GM12878 (cell line): ENCODE results near the gene CCNH. TPM values are rescaled to one million over a fixed set of nuclear protein-coding genes. Genes with fewer than 3 reads are reported as not detected.

ENCODE experiments used
- ATAC-seq: fragments of 200-7000 bp; cut with Tn5 transposase; 3 replicates; pipeline ENCODE4 v1.9.1; 2020; ENCODE audit warnings: mild to moderate bottlenecking, moderate library complexity
- BruUV-seq: library from RNA; stranded (reverse); fragments of 400-500 nt; replicated peaks from 2 replicates; lab custom pipeline; 2021; lab: Mats Ljungman, UMichigan
- CTCF ChIA-PET: fragments of 300-600 bp; sonication (Branson Sonifier 250); formaldehyde crosslinking; extraction: SDS; loops from one replicate; lab custom pipeline; 2021; ENCODE audit warnings: inconsistent platforms; lab: Yijun Ruan, JAX
- POLR2A ChIA-PET: fragments of 350-600 bp; formaldehyde crosslinking; extraction: SDS; loops from one replicate; lab custom pipeline; 2021; ENCODE audit warnings: inconsistent platforms; lab: Charles Lee
- RAD21 ChIA-PET: fragments of 300-600 bp; sonication (Branson Sonifier 250); formaldehyde crosslinking; loops from one replicate; lab custom pipeline; 2023; ENCODE audit warnings: antibody characterized with exemption; ENCODE audit not compliant: unreplicated experiment; lab: Charles Lee
- SMC1A ChIA-PET: fragments of 300-600 bp; sonication (Branson Sonifier 250); formaldehyde crosslinking; loops from one replicate; lab custom pipeline; 2023; ENCODE audit not compliant: unreplicated experiment, uncharacterized antibody; lab: Charles Lee
- DNase-seq: peaks from one replicate; pipeline ENCODE4 v3.0.0-alpha.2; 2011; ENCODE audit warnings: low read depth, low spot score
- FAIRE-seq: peaks from 3 replicates; lab custom pipeline; 2011; peaks lifted over from hg19 to GRCh38; lab: Jason Lieb, UNC
- H2AFZ ChIP-seq: 2 replicates; pipeline ENCODE4 v1.6.0; 2011; ENCODE audit warnings: low read depth, low read length, control low read depth; ENCODE audit not compliant: control insufficient read depth
- H3K27ac ChIP-seq: 2 replicates; pipeline ENCODE4 v1.5.1; 2011; ENCODE audit warnings: control low read depth; ENCODE audit not compliant: control insufficient read depth, insufficient read depth
- H3K27me3 ChIP-seq, 2 experiments: replicated peaks in 1 of 2; 2 replicates each; pipeline versions ENCODE4 v1.6.0 to v1.6.1; 2011; ENCODE audit warnings: low read length in 1 of 2; ENCODE audit not compliant: control insufficient read depth in 2 of 2, insufficient read depth in 2 of 2
- H3K36me3 ChIP-seq, 2 experiments: 2 replicates each; pipeline ENCODE4 v1.5.1; 2011; ENCODE audit warnings: low read length in 1 of 2; ENCODE audit not compliant: control insufficient read depth in 2 of 2, insufficient read depth in 2 of 2
- H3K4me1 ChIP-seq: 2 replicates; pipeline ENCODE4 v1.6.1; 2011; ENCODE audit warnings: mild to moderate bottlenecking, low read length, moderate library complexity, mixed read lengths; ENCODE audit not compliant: control insufficient read depth, insufficient read depth
- H3K4me2 ChIP-seq: 2 replicates; pipeline ENCODE4 v1.6.0; 2011; ENCODE audit warnings: control low read depth; ENCODE audit not compliant: control insufficient read depth, insufficient read depth
- H3K4me3 ChIP-seq: fragments of 200-600 bp; sonication (generic); 2 replicates; pipeline ENCODE4 v1.5.1; 2016
- H3K79me2 ChIP-seq: 2 replicates; pipeline ENCODE4 v1.6.0; 2011; ENCODE audit warnings: low read length; ENCODE audit not compliant: control insufficient read depth, insufficient read depth
- H3K9ac ChIP-seq: 2 replicates; pipeline ENCODE4 v1.8.0; 2011; ENCODE audit warnings: low read length, control low read depth, mixed read lengths; ENCODE audit not compliant: control insufficient read depth, insufficient read depth
- H3K9me3 ChIP-seq: replicated peaks from 3 replicates; pipeline ENCODE4 v1.5.1; 2011; ENCODE audit warnings: mild to moderate bottlenecking, low read length; ENCODE audit not compliant: control insufficient read depth, insufficient read depth
- H4K20me1 ChIP-seq: 2 replicates; pipeline ENCODE4 v1.6.0; 2011; ENCODE audit not compliant: control insufficient read depth, insufficient read depth
- BMI1 ChIP-seq: fragments of 450-650 bp; IDR thresholded peaks from 2 replicates; pipeline ENCODE4 v1.6.1; 2016; ENCODE audit warnings: mild to moderate bottlenecking, moderate library complexity, borderline replicate concordance
- DPF2 ChIP-seq: fragments of 450-650 bp; IDR thresholded peaks from 2 replicates; pipeline ENCODE4 v1.6.1; 2017; ENCODE audit warnings: mild to moderate bottlenecking
- EP300 ChIP-seq, 2 experiments: fragments of 150-350 bp in 1 of 2; IDR thresholded peaks; 2 replicates each; pipeline ENCODE4 v1.6.1; 2011 to 2012; ENCODE audit warnings: low read depth in 2 of 2, low read length in 2 of 2, borderline replicate concordance in 1 of 2, improper control_type of control experiment in 1 of 2, inconsistent platforms in 1 of 2; ENCODE audit not compliant: control insufficient read depth in 1 of 2
- FOS ChIP-seq: IDR thresholded peaks from 3 replicates; pipeline ENCODE4 v1.6.1; 2011; ENCODE audit warnings: borderline replicate concordance; ENCODE audit not compliant: insufficient read length; ENCODE audit errors: extremely low read depth
- MEF2A ChIP-seq: IDR thresholded peaks from 2 replicates; pipeline ENCODE4 v1.6.1; 2011; ENCODE audit warnings: low read depth, mild to moderate bottlenecking, low read length, moderate library complexity; ENCODE audit not compliant: insufficient read depth
- MEF2B ChIP-seq: fragments of 450-650 bp; IDR thresholded peaks from 2 replicates; pipeline ENCODE4 v1.6.1; 2018; ENCODE audit warnings: mild to moderate bottlenecking, moderate library complexity; ENCODE audit not compliant: partially characterized antibody, poor library complexity, severe bottlenecking
- MTA2 ChIP-seq: fragments of 450-650 bp; IDR thresholded peaks from 2 replicates; pipeline ENCODE4 v1.6.1; 2016; ENCODE audit warnings: low read depth, mild to moderate bottlenecking, moderate library complexity
- MTA3 ChIP-seq: IDR thresholded peaks from 2 replicates; pipeline ENCODE4 v1.6.1; 2012; ENCODE audit warnings: low read length, inconsistent platforms, borderline replicate concordance
- POLR2AphosphoS5 ChIP-seq: IDR thresholded peaks from 2 replicates; pipeline ENCODE4 v1.6.1; 2011; ENCODE audit warnings: mild to moderate bottlenecking, low read length, inconsistent platforms
- POU2F2 ChIP-seq: IDR thresholded peaks from 3 replicates; pipeline ENCODE4 v1.6.1; 2011; ENCODE audit warnings: low read depth, mild to moderate bottlenecking, low read length, borderline replicate concordance
- RUNX3 ChIP-seq: IDR thresholded peaks from 2 replicates; pipeline ENCODE4 v1.6.1; 2012; ENCODE audit warnings: low read length, inconsistent platforms
- SPI1 ChIP-seq: IDR thresholded peaks from 2 replicates; pipeline ENCODE4 v1.6.1; 2011; ENCODE audit warnings: low read depth, mild to moderate bottlenecking, low read length, moderate library complexity, borderline replicate concordance; ENCODE audit not compliant: insufficient read depth
- SREBF1 ChIP-seq: IDR thresholded peaks from 2 replicates; pipeline ENCODE4 v1.6.1; 2012; ENCODE audit warnings: mild to moderate bottlenecking, low read length
- ZNF217 ChIP-seq: fragments of 450-650 bp; IDR thresholded peaks from 2 replicates; pipeline ENCODE4 v1.6.1; 2017; ENCODE audit warnings: antibody characterized with exemption, mild to moderate bottlenecking
- ZNF24 ChIP-seq: fragments of 450-650 bp; IDR thresholded peaks from 2 replicates; pipeline ENCODE4 v1.6.1; 2017; ENCODE audit warnings: antibody characterized with exemption, mild to moderate bottlenecking
- WGBS: methylation state at CpG from one replicate; pipeline ENCODE4 v1.1.6; 2016; ENCODE audit warnings: low lambda C conversion rate; ENCODE audit not compliant: insufficient replicate concordance, insufficient coverage; ENCODE audit errors: missing lambda C conversion rate; 5-methylcytosine and 5-hydroxymethylcytosine counted together
- in situ Hi-C: fragments of 300-500 bp; cut with MboI; formaldehyde crosslinking; loops from 9 replicates; pipeline ENCODE4 v1.14.3; 2018; ENCODE audit warnings: mixed read lengths
- intact Hi-C: fragments of 100-400 bp; cut with micrococcal nuclease; formaldehyde crosslinking; loops from one replicate; pipeline ENCODE4 v1.14.2; 2022; ENCODE audit not compliant: unreplicated experiment
- polyA plus RNA-seq, 11 experiments: library from polyadenylated mRNA; depleted of rRNA in 4 of 11; unstranded in 6 of 11; stranded (reverse) in 5 of 11; fragments of >200 nt; fragmentation: Nextera tagmentation in 4 of 11; fragmentation: Illumina TruSeq in 1 of 11; extraction: Ambion mirVana in 4 of 11; extraction: Trizol in 1 of 11; gene quantifications; 1 replicate in 1 of 11; 2 replicates in 10 of 11; pipeline versions ENCODE4 v1.2.1 to v1.2.3, GENCODE V29; 2011 to 2016; ENCODE audit warnings: inconsistent platforms in 2 of 11, missing spikeins in 2 of 11, low read depth in 1 of 11
- total RNA-seq, 4 experiments: library from RNA; depleted of rRNA in 3 of 4; stranded (reverse); fragments of >200 nt in 3 of 4; fragmentation: Illumina TruSeq in 1 of 4; extraction: Trizol in 1 of 4; gene quantifications; 2 replicates each; pipeline versions ENCODE4 v1.2.1 to v1.2.3, GENCODE V29; 2013 to 2021
- TF ChIP-seq, protein P1 (sequence below): fragments of 150-350 bp; IDR thresholded peaks from 2 replicates; pipeline ENCODE4 v1.6.1; 2014; ENCODE audit warnings: mild to moderate bottlenecking, low read depth, low read length

CCNH gene
- total and polyA plus RNA-seq, 10 of the 15 experiments (the other 5 are each of a cell fraction or from before 2014, with no cell fraction given) = 43.9 to 116 (median 81.4) TPM

DNA sequence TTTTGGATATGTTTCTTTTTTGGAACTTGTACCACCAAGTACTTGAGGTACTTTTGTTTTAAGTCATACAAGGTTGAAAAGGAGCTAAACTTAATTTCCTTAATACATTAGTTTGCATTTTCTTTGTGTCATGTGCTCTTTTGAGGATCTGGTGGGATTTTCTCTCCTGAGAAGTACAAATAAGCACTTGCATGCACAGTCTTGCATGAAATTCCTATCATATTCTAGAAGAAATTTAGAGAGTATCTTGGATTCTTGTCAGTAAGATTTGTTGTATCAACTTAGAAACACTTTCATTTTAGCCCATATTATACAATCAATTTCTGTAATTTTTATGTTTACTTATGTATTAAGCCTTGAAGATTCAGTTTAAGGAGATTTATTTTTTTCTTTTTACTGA is 64.9 kb downstream of the CCNH start:
- SMC1A ChIA-PET = interaction anchor here (0.7 to 2.4 kb wide), 19 partner anchors 11 to 280 kb away, joined by 3 to 11 read pairs (median 4); no protein-coding TSS in a partner anchor
- BruUV-seq = no TSS peak
- FAIRE-seq = no peak

DNA sequence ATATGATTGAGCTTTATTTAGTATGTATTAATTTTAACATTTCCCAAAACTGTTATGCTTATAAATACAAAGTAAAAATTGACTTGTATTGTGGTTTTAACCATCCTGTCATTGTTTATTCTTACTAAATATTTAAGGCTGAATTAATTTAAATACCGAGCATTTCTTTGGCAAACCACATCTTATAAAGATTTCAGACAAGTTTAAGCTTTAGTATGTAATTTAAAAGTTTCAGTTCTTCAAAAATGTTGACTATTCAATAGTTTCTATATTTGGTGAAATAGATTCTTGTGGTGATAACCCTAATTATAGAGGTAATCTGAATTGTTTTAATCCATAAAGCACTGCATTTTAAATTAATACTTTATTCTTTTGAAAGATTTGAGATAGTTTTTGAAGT is 65.5 kb downstream of the CCNH start:
- intact Hi-C loops = loop anchor here (2.0 to 5.0 kb wide), 3 partner anchors 78 to 275 kb away; no protein-coding TSS in a partner anchor
- BruUV-seq = no TSS peak
- FAIRE-seq (no peak), ATAC-seq (peak; percentile 79), DNase-seq (no peak)
- peaks cover 0 to 23% of the 10 kb centered on the region in 2 experiments; a peak in 2 of 4 replicates for H3K36me3 ChIP-seq
- H3K4me1 ChIP-seq = peaks cover 7% of the 10 kb centered on the region; the same call in 1 of the 2 replicates
- WGBS = 57% methylated on average over 1 of the region's 1 CpG
- no peaks in the 10 kb centered on the region for H4K20me1 ChIP-seq
- ChIA-PET CTCF (interaction anchor here (0.7 to 2.5 kb wide), 6 partner anchors 12 to 467 kb away, joined by 3 to 13 read pairs (median 3); no protein-coding TSS in a partner anchor), SMC1A (interaction anchor here (0.7 to 2.4 kb wide), 27 partner anchors 9 to 280 kb away, joined by 3 to 11 read pairs (median 3); no protein-coding TSS in a partner anchor), POLR2A (interaction anchor here (0.8 to 0.9 kb wide), 2 partner anchors 152 to 272 kb away, joined by 3 to 5 read pairs; no protein-coding TSS in a partner anchor), RAD21 (interaction anchor here (0.6 to 3.9 kb wide), 16 partner anchors 15 to 278 kb away, joined by 3 to 19 read pairs (median 4); partner anchors contain the start of genes CCNH and RASA1)
- in situ Hi-C loops = no loop called here
- H3K27me3 ChIP-seq = no peaks in the 10 kb centered on the region
- H3K79me2 ChIP-seq = no peaks in the 10 kb centered on the region
- H3K4me2 ChIP-seq = no peak overlapping the region
- peak overlapping the region; percentile 6; the same call in 1 of the 2 replicates for H3K27ac ChIP-seq
- no peak overlapping the region for H3K9ac ChIP-seq
- peaks cover 2% of the 10 kb centered on the region; the same call in 1 of the 3 replicates for H3K9me3 ChIP-seq
- H3K4me3 ChIP-seq = no peak overlapping the region
- H2AFZ ChIP-seq = no peak overlapping the region
- TF ChIP-seq MTA2 = peak; percentile 90
- TF ChIP-seq ZNF24 = 0 out of 2 replicates have a peak, but pooled peaks have one; percentile 32
- peak; percentile 91 for TF ChIP-seq MEF2B
- TF ChIP-seq DPF2 = peak; percentile 38; the same call in 1 of the 2 replicates
- TF ChIP-seq SPI1 = peak; percentile 75
- peak; percentile 82; the same call in 1 of the 2 replicates for TF ChIP-seq ZNF217
- peak; percentile 69; the same call in 1 of the 2 replicates for TF ChIP-seq MEF2A
- peak; percentile 57; the same call in 1 of the 2 replicates for TF ChIP-seq RUNX3
- TF ChIP-seq, protein P1, sequence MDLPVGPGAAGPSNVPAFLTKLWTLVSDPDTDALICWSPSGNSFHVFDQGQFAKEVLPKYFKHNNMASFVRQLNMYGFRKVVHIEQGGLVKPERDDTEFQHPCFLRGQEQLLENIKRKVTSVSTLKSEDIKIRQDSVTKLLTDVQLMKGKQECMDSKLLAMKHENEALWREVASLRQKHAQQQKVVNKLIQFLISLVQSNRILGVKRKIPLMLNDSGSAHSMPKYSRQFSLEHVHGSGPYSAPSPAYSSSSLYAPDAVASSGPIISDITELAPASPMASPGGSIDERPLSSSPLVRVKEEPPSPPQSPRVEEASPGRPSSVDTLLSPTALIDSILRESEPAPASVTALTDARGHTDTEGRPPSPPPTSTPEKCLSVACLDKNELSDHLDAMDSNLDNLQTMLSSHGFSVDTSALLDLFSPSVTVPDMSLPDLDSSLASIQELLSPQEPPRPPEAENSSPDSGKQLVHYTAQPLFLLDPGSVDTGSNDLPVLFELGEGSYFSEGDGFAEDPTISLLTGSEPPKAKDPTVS = no peak
- 0 out of 2 replicates have a peak, but pooled peaks have one; percentile 19 for TF ChIP-seq SREBF1
- no peak for TF ChIP-seq MTA3
- 0 out of 2 replicates have a peak, but pooled peaks have one; percentile 14 for TF ChIP-seq BMI1
- no peak for TF ChIP-seq POLR2AphosphoS5

More for the DNA sequence above, 64.9 kb downstream of the CCNH start:
- H3K9me3 ChIP-seq = peaks cover 2% of the 10 kb centered on the region; the same call in 1 of the 3 replicates
- no peak overlapping the region for H3K4me3 ChIP-seq
- ChIA-PET CTCF (interaction anchor here (1.0 to 2.5 kb wide), 4 partner anchors 26 to 467 kb away, joined by 3 to 13 read pairs (median 4); no protein-coding TSS in a partner anchor), POLR2A (interaction anchor here (0.8 to 0.9 kb wide), 2 partner anchors 153 to 273 kb away, joined by 3 to 5 read pairs; no protein-coding TSS in a partner anchor), RAD21 (interaction anchor here (1.0 to 3.9 kb wide), 15 partner anchors 11 to 278 kb away, joined by 3 to 19 read pairs (median 5); partner anchors contain the start of genes CCNH and RASA1)
- H2AFZ ChIP-seq = no peak overlapping the region
- H3K9ac ChIP-seq = no peak overlapping the region
- H3K4me1 ChIP-seq = peaks cover 7% of the 10 kb centered on the region; the same call in 1 of the 2 replicates
- H3K27ac ChIP-seq = no peak overlapping the region; the same call in 1 of the 2 replicates
- in situ Hi-C loops (no loop called here), intact Hi-C loops (loop anchor here (2.0 to 5.0 kb wide), 3 partner anchors 79 to 276 kb away; no protein-coding TSS in a partner anchor)
- DNase-seq (no peak), ATAC-seq (peak; percentile 13; the same call in 1 of the 3 replicates)
- peaks cover 0 to 19% of the 10 kb centered on the region in 2 experiments; a peak in 2 of 4 replicates for H3K36me3 ChIP-seq
- TF ChIP-seq MTA2 (no peak), FOS (no peak), EP300 (IDR thresholded peaks at IDR 0.05; ENCODE audit: borderline replicate concordance in 1 of 2, control insufficient read depth in 1 of 2, low read depth in 2 of 2, low read length in 2 of 2) (no peak), POU2F2 (no peak)
- H3K79me2 ChIP-seq = no peaks in the 10 kb centered on the region
- no peak overlapping the region for H3K4me2 ChIP-seq
- H4K20me1 ChIP-seq = no peaks in the 10 kb centered on the region
- no peaks in the 10 kb centered on the region for H3K27me3 ChIP-seq
